Posterior cingulate gyrus (tissue), 11 donors: ENCODE data around the gene SFI1.
"Not testable (repeated sequence)": the region's sequence is repeated elsewhere in the genome, so short reads cannot be mapped to it uniquely, and the experiment has no call there.

Source experiments
- DNase-seq, 10 donors: peaks; one replicate each; pipeline versions ENCODE4 v3.0.0 to v3.0.0-alpha.2; 2020 to 2021; ENCODE audit warnings: mixed read lengths in 3 of 10
- intact Hi-C: fragments of 100-400 bp; cut with DNase I; formaldehyde crosslinking; loops from one replicate; pipeline ENCODE4 v1.15.1; 2023

Gene SFI1

GRCh38 chr22:31652088-31652487, 155.8 kb downstream of the SFI1 start:
- intact Hi-C loops: no loop called here
- no peak for DNase-seq

- no peak for DNase-seq
- intact Hi-C loops: no loop called here
Measured at GRCh38 chr22:31652911-31653684, 156.8 kb downstream of the SFI1 start.

GRCh38 chr22:31653944-31654343, 157.6 kb downstream of the SFI1 start:
- no peak for DNase-seq
- intact Hi-C loops: no loop called here

- intact Hi-C loops: no loop called here
- no peak for DNase-seq
Measured at GRCh38 chr22:31654408-31654807, 158.1 kb downstream of the SFI1 start.

- intact Hi-C loops: no loop called here
- DNase-seq: no peak
Measured at GRCh38 chr22:31659246-31659645, 162.9 kb downstream of the SFI1 start.

- DNase-seq: not testable (repeated sequence)
- intact Hi-C loops: loop anchor here (5.0 kb wide), 1 partner anchor 91 kb away; the partner anchor contains the start of genes DEPDC5 and PRR14L
Measured at GRCh38 chr22:31660860-31661341, 164.6 kb downstream of the SFI1 start.

- peak; percentile 86 to 99 (median 94) for DNase-seq
- intact Hi-C loops: loop anchor here (5.0 kb wide), 1 partner anchor 90 kb away; the partner anchor contains the start of genes DEPDC5 and PRR14L
Measured at GRCh38 chr22:31661851-31662667, 165.7 kb downstream of the SFI1 start, which contains the start of gene PISD. Gene PISD (minus strand): TSS chr22:31662215. CDS start chr22:31662208, 7 bp downstream.

- intact Hi-C loops: loop anchor here (5.0 kb wide), 1 partner anchor 90 kb away; the partner anchor contains the start of genes DEPDC5 and PRR14L
- DNase-seq: no peak
Measured at GRCh38 chr22:31662668-31663037, 166.3 kb downstream of the SFI1 start.
